Transverse colon (tissue), 4 donors: ENCODE measurements around the gene GPT2. TPM values are rescaled to one million over a fixed set of nuclear protein-coding genes. Genes with fewer than 3 reads are reported as not detected.

Experiments used
- DNase-seq: peaks from one replicate; pipeline ENCODE4 v3.0.0-alpha.2; 2019
- H3K27ac ChIP-seq, 4 donors: fragments of 200-600 bp; sonication (generic); 2 replicates each; pipeline ENCODE4 v1.5.1; 2016 to 2018; ENCODE audit warnings: inconsistent platforms in 4 of 4
- H3K27me3 ChIP-seq: fragments of 200-600 bp; sonication (generic); 2 replicates; pipeline ENCODE4 v1.5.1; 2017; ENCODE audit warnings: inconsistent platforms
- H3K36me3 ChIP-seq, 4 donors: fragments of 200-600 bp; sonication (generic); 2 replicates each; pipeline ENCODE4 v1.5.1; 2017 to 2019; ENCODE audit warnings: inconsistent platforms in 4 of 4
- H3K4me1 ChIP-seq, 4 donors: fragments of 200-600 bp; sonication (generic); 2 replicates each; pipeline ENCODE4 v1.5.1; 2017 to 2020; ENCODE audit warnings: inconsistent platforms in 4 of 4
- H3K4me3 ChIP-seq, 4 donors: fragments of 200-600 bp; sonication (generic); 1 replicate in 1 of 4; 2 replicates in 3 of 4; pipeline versions ENCODE4 v1.5.1 to v1.6.1; 2017 to 2019; ENCODE audit warnings: inconsistent platforms in 4 of 4
- H3K9me3 ChIP-seq, 2 donors: fragments of 200-600 bp; sonication (generic); 2 replicates each; pipeline ENCODE4 v1.5.1; 2017 to 2019; ENCODE audit warnings: inconsistent platforms in 2 of 2
- EP300 ChIP-seq: sonication (generic); formaldehyde crosslinking; IDR thresholded peaks from one replicate; pipeline ENCODE4 v1.6.1; 2017; ENCODE audit warnings: antibody characterized with exemption, low read depth
- POLR2A ChIP-seq: fragments of 450-650 bp; IDR thresholded peaks from one replicate; pipeline ENCODE4 v1.6.1; 2016; ENCODE audit warnings: antibody characterized with exemption, mild to moderate bottlenecking, moderate library complexity
- POLR2AphosphoS5 ChIP-seq, 3 donors: sonication (generic); formaldehyde crosslinking; IDR thresholded peaks; one replicate each; pipeline ENCODE4 v1.6.1; 2016; ENCODE audit warnings: antibody characterized with exemption in 3 of 3
- WGBS, 2 donors: methylation state at CpG; one replicate each; pipeline ENCODE4 v1.1.5; 2018; ENCODE audit warnings: low coverage in 1 of 2; 5-methylcytosine and 5-hydroxymethylcytosine counted together
- in situ Hi-C, 4 donors: fragments of 200-750 bp; cut with MboI; loops; one replicate each; pipeline versions ENCODE4 v1.15.0 to v1.15.1; 2017; ENCODE audit warnings: low sequenced_read_pairs in 3 of 4, low pct_ligation_motif_present in 1 of 4, low pct_unique_long_range_greater_than_20kb in 1 of 4
- intact Hi-C: fragments of 100-400 bp; cut with DNase I; formaldehyde crosslinking; loops from one replicate; pipeline ENCODE4 v1.15.1; 2023; ENCODE audit warnings: low total_unique reads
- total RNA-seq, 4 donors: library from RNA; depleted of rRNA; stranded (reverse); fragments of >200 nt; gene quantifications; one replicate each; pipeline ENCODE4 v1.1.0, GENCODE V29; 2016
- TF ChIP-seq, protein P1 (sequence below), 5 experiments: fragments of 200-600 bp in 3 of 5; fragments of 450-650 bp in 2 of 5; sonication (generic) in 3 of 5; IDR thresholded peaks; 1 replicate in 2 of 5; 2 replicates in 3 of 5; pipeline ENCODE4 v1.5.1; 2016 to 2017; ENCODE audit warnings: antibody characterized with exemption in 5 of 5, inconsistent platforms in 3 of 5, mild to moderate bottlenecking in 2 of 5, moderate library complexity in 1 of 5

Gene GPT2
- total RNA-seq, 4 donors from 2014 or later, result 10.9 to 29.5 (median 16.9) TPM

GRCh38 chr16:46886764-46887523, 2.8 kb downstream of the GPT2 start:
- no peaks in the 10 kb centered on the region for H3K27me3 ChIP-seq
- H3K27ac ChIP-seq, result no peak overlapping the region
- H3K4me1 ChIP-seq, result peaks cover 8 to 18% (median 13%) of the 10 kb centered on the region in 4 donors
- no peaks in the 10 kb centered on the region for H3K36me3 ChIP-seq
- WGBS, 2 donors, result 92 to 94% methylated on average over 7 to 16 of the region's 16 CpGs
- H3K9me3 ChIP-seq, result no peaks in the 10 kb centered on the region
- DNase-seq, result no peak
- TF ChIP-seq POLR2A (no peak), POLR2AphosphoS5 (IDR thresholded peaks at IDR 0.05) (no peak), EP300 (no peak)
- TF ChIP-seq, protein P1, sequence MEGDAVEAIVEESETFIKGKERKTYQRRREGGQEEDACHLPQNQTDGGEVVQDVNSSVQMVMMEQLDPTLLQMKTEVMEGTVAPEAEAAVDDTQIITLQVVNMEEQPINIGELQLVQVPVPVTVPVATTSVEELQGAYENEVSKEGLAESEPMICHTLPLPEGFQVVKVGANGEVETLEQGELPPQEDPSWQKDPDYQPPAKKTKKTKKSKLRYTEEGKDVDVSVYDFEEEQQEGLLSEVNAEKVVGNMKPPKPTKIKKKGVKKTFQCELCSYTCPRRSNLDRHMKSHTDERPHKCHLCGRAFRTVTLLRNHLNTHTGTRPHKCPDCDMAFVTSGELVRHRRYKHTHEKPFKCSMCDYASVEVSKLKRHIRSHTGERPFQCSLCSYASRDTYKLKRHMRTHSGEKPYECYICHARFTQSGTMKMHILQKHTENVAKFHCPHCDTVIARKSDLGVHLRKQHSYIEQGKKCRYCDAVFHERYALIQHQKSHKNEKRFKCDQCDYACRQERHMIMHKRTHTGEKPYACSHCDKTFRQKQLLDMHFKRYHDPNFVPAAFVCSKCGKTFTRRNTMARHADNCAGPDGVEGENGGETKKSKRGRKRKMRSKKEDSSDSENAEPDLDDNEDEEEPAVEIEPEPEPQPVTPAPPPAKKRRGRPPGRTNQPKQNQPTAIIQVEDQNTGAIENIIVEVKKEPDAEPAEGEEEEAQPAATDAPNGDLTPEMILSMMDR (IDR thresholded peaks at IDR 0.05), result no peak
- intact Hi-C loops (no loop called here), in situ Hi-C loops (no loop called here)
- no peak overlapping the region for H3K4me3 ChIP-seq

GRCh38 chr16:46887524-46887854, 3.3 kb downstream of the GPT2 start:
- TF ChIP-seq POLR2A, result no peak
- no peak for TF ChIP-seq POLR2AphosphoS5 (IDR thresholded peaks at IDR 0.05)
- TF ChIP-seq, protein P1 (IDR thresholded peaks at IDR 0.05), result no peak
- no peak for TF ChIP-seq EP300
- H3K4me3 ChIP-seq, result no peak overlapping the region
- H3K27ac ChIP-seq, result no peak overlapping the region
- H3K27me3 ChIP-seq, result no peaks in the 10 kb centered on the region
- WGBS, 2 donors, result 88% methylated on average over 2 of the region's 2 CpGs; no CpG with 5 or more reads in 1 of the 2 donors
- intact Hi-C loops (no loop called here), in situ Hi-C loops (no loop called here)
- no peaks in the 10 kb centered on the region for H3K36me3 ChIP-seq
- DNase-seq, result no peak
- peaks cover 8 to 18% (median 13%) of the 10 kb centered on the region in 4 donors for H3K4me1 ChIP-seq
- no peaks in the 10 kb centered on the region for H3K9me3 ChIP-seq

GRCh38 chr16:46889245-46889941, 5.2 kb downstream of the GPT2 start:
- intact Hi-C loops (no loop called here), in situ Hi-C loops (no loop called here)
- TF ChIP-seq EP300 (no peak), POLR2AphosphoS5 (IDR thresholded peaks at IDR 0.05) (no peak), POLR2A (no peak)
- TF ChIP-seq, protein P1 (IDR thresholded peaks at IDR 0.05), result no peak
- no peaks in the 10 kb centered on the region for H3K9me3 ChIP-seq
- H3K27ac ChIP-seq, result no peak overlapping the region
- WGBS, 2 donors, result 94% methylated on average over 5 of the region's 5 CpGs; no CpG with 5 or more reads in 1 of the 2 donors
- H3K36me3 ChIP-seq, result no peaks in the 10 kb centered on the region
- no peak for DNase-seq
- no peak overlapping the region for H3K4me3 ChIP-seq
- no peaks in the 10 kb centered on the region for H3K27me3 ChIP-seq
- H3K4me1 ChIP-seq, result peaks cover 8 to 18% (median 10%) of the 10 kb centered on the region in 4 donors

DNA sequence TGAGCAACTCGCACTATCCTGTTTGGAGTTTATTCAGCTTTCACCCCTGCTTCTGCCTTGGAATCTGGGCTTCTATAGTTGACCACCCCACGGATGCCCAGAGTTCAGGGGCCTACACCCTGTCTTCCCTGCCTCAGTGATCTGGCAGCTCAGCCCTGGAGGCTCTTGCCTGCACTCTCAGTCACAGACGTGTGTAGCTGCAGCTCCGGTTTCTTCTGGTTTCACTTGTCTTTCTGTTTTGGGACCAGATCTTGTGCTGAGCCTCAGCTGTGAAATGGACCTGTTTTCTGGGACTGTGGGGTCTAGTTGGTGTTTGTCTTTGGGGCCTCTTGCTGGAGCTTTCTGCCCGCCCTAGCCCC, 5.8 kb downstream of the GPT2 start:
- TF ChIP-seq POLR2AphosphoS5 (IDR thresholded peaks at IDR 0.05) (no peak), EP300 (no peak), POLR2A (no peak)
- TF ChIP-seq, protein P1 (IDR thresholded peaks at IDR 0.05), result no peak
- Histone ChIP-seq H3K27me3 (no peaks in the 10 kb centered on the region), H3K36me3 (no peaks in the 10 kb centered on the region), H3K9me3 (no peaks in the 10 kb centered on the region), H3K4me3 (no peak overlapping the region), H3K4me1 (peaks cover 5 to 16% (median 7%) of the 10 kb centered on the region in 4 donors), H3K27ac (no peak overlapping the region)
- DNase-seq, result no peak
- WGBS, 2 donors, result 87 to 100% methylated on average over 1 to 5 of the region's 5 CpGs
- intact Hi-C loops (no loop called here), in situ Hi-C loops (no loop called here)
